ENCODE data around the gene SCARF2.

SCARF2 gene

DNA sequence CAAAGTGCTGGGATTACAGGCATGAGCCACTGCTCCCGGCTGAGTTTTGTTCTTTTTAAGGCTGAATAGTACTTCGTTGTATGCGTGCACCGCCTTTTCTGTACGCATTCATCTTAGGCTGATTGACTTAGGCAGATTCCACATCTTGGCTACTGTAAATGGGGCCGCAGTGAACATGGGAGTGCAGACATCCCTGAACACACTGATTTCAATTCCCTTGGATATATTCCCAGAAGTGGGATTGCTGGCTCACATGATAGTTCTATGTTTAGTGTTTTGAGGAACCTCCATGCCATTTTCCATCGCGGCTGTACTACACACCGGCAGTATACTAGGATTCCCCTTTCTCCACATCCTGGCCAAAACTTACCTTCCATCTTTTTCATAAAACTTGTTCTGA lies 54.1 kb downstream of the SCARF2 start:
- ChIA-PET CTCF (interaction anchor here (1.4 kb wide), 1 partner anchor 34 kb away, joined by 6 read pairs; no protein-coding TSS in a partner anchor), POLR2A (no interaction called here)
- Histone ChIP-seq H3K36me3 (ENCODE audit: control insufficient read depth in 2 of 2, insufficient read depth in 1 of 2, low read length in 2 of 2) (no peaks in the 10 kb centered on the region), H3K4me1 (ENCODE audit: control insufficient read depth, insufficient read depth, low read length) (no peaks in the 10 kb centered on the region), H3K9me3 (ENCODE audit: control insufficient read depth, insufficient read depth, low read depth, low read length) (no peaks in the 10 kb centered on the region), H3K27ac (ENCODE audit: extremely low read depth, low read depth, low read length) (no peak overlapping the region), H3K4me3 (ENCODE audit: low read depth, low read length) (no peak overlapping the region)
- TF ChIP-seq, protein P1, sequence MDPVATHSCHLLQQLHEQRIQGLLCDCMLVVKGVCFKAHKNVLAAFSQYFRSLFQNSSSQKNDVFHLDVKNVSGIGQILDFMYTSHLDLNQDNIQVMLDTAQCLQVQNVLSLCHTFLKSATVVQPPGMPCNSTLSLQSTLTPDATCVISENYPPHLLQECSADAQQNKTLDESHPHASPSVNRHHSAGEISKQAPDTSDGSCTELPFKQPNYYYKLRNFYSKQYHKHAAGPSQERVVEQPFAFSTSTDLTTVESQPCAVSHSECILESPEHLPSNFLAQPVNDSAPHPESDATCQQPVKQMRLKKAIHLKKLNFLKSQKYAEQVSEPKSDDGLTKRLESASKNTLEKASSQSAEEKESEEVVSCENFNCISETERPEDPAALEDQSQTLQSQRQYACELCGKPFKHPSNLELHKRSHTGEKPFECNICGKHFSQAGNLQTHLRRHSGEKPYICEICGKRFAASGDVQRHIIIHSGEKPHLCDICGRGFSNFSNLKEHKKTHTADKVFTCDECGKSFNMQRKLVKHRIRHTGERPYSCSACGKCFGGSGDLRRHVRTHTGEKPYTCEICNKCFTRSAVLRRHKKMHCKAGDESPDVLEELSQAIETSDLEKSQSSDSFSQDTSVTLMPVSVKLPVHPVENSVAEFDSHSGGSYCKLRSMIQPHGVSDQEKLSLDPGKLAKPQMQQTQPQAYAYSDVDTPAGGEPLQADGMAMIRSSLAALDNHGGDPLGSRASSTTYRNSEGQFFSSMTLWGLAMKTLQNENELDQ (tag by site-specific recombination; IDR thresholded peaks at IDR 0.05; ENCODE audit: low read depth): no peak
- TF ChIP-seq ZBTB48 (tag by site-specific recombination; IDR thresholded peaks at IDR 0.05) (no peak), ZNF391 (tag by site-specific recombination; IDR thresholded peaks at IDR 0.05; ENCODE audit: borderline replicate concordance, low read depth) (no peak), ZSCAN16 (tag by site-specific recombination; IDR thresholded peaks at IDR 0.05) (no peak), ZNF549 (tag by site-specific recombination; IDR thresholded peaks at IDR 0.05) (no peak), ZNF654 (tag by site-specific recombination; IDR thresholded peaks at IDR 0.05; ENCODE audit: low read depth) (no peak), ZNF174 (tag by site-specific recombination; IDR thresholded peaks at IDR 0.05) (no peak), ZNF302 (tag by site-specific recombination; IDR thresholded peaks at IDR 0.05; ENCODE audit: low read depth) (no peak), ZNF585B (tag by site-specific recombination; IDR thresholded peaks at IDR 0.05) (no peak)
- TF ChIP-seq, protein P2, sequence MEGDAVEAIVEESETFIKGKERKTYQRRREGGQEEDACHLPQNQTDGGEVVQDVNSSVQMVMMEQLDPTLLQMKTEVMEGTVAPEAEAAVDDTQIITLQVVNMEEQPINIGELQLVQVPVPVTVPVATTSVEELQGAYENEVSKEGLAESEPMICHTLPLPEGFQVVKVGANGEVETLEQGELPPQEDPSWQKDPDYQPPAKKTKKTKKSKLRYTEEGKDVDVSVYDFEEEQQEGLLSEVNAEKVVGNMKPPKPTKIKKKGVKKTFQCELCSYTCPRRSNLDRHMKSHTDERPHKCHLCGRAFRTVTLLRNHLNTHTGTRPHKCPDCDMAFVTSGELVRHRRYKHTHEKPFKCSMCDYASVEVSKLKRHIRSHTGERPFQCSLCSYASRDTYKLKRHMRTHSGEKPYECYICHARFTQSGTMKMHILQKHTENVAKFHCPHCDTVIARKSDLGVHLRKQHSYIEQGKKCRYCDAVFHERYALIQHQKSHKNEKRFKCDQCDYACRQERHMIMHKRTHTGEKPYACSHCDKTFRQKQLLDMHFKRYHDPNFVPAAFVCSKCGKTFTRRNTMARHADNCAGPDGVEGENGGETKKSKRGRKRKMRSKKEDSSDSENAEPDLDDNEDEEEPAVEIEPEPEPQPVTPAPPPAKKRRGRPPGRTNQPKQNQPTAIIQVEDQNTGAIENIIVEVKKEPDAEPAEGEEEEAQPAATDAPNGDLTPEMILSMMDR (tag by site-specific recombination; IDR thresholded peaks at IDR 0.05): no peak
- TF ChIP-seq, protein P3, sequence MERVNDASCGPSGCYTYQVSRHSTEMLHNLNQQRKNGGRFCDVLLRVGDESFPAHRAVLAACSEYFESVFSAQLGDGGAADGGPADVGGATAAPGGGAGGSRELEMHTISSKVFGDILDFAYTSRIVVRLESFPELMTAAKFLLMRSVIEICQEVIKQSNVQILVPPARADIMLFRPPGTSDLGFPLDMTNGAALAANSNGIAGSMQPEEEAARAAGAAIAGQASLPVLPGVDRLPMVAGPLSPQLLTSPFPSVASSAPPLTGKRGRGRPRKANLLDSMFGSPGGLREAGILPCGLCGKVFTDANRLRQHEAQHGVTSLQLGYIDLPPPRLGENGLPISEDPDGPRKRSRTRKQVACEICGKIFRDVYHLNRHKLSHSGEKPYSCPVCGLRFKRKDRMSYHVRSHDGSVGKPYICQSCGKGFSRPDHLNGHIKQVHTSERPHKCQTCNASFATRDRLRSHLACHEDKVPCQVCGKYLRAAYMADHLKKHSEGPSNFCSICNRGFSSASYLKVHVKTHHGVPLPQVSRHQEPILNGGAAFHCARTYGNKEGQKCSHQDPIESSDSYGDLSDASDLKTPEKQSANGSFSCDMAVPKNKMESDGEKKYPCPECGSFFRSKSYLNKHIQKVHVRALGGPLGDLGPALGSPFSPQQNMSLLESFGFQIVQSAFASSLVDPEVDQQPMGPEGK (tag by site-specific recombination; IDR thresholded peaks at IDR 0.05): no peak
- TF ChIP-seq, protein P4, sequence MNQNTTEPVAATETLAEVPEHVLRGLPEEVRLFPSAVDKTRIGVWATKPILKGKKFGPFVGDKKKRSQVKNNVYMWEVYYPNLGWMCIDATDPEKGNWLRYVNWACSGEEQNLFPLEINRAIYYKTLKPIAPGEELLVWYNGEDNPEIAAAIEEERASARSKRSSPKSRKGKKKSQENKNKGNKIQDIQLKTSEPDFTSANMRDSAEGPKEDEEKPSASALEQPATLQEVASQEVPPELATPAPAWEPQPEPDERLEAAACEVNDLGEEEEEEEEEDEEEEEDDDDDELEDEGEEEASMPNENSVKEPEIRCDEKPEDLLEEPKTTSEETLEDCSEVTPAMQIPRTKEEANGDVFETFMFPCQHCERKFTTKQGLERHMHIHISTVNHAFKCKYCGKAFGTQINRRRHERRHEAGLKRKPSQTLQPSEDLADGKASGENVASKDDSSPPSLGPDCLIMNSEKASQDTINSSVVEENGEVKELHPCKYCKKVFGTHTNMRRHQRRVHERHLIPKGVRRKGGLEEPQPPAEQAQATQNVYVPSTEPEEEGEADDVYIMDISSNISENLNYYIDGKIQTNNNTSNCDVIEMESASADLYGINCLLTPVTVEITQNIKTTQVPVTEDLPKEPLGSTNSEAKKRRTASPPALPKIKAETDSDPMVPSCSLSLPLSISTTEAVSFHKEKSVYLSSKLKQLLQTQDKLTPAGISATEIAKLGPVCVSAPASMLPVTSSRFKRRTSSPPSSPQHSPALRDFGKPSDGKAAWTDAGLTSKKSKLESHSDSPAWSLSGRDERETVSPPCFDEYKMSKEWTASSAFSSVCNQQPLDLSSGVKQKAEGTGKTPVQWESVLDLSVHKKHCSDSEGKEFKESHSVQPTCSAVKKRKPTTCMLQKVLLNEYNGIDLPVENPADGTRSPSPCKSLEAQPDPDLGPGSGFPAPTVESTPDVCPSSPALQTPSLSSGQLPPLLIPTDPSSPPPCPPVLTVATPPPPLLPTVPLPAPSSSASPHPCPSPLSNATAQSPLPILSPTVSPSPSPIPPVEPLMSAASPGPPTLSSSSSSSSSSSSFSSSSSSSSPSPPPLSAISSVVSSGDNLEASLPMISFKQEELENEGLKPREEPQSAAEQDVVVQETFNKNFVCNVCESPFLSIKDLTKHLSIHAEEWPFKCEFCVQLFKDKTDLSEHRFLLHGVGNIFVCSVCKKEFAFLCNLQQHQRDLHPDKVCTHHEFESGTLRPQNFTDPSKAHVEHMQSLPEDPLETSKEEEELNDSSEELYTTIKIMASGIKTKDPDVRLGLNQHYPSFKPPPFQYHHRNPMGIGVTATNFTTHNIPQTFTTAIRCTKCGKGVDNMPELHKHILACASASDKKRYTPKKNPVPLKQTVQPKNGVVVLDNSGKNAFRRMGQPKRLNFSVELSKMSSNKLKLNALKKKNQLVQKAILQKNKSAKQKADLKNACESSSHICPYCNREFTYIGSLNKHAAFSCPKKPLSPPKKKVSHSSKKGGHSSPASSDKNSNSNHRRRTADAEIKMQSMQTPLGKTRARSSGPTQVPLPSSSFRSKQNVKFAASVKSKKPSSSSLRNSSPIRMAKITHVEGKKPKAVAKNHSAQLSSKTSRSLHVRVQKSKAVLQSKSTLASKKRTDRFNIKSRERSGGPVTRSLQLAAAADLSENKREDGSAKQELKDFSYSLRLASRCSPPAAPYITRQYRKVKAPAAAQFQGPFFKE (tag by site-specific recombination; IDR thresholded peaks at IDR 0.05; ENCODE audit: borderline replicate concordance): no peak
- TF ChIP-seq, protein P5, sequence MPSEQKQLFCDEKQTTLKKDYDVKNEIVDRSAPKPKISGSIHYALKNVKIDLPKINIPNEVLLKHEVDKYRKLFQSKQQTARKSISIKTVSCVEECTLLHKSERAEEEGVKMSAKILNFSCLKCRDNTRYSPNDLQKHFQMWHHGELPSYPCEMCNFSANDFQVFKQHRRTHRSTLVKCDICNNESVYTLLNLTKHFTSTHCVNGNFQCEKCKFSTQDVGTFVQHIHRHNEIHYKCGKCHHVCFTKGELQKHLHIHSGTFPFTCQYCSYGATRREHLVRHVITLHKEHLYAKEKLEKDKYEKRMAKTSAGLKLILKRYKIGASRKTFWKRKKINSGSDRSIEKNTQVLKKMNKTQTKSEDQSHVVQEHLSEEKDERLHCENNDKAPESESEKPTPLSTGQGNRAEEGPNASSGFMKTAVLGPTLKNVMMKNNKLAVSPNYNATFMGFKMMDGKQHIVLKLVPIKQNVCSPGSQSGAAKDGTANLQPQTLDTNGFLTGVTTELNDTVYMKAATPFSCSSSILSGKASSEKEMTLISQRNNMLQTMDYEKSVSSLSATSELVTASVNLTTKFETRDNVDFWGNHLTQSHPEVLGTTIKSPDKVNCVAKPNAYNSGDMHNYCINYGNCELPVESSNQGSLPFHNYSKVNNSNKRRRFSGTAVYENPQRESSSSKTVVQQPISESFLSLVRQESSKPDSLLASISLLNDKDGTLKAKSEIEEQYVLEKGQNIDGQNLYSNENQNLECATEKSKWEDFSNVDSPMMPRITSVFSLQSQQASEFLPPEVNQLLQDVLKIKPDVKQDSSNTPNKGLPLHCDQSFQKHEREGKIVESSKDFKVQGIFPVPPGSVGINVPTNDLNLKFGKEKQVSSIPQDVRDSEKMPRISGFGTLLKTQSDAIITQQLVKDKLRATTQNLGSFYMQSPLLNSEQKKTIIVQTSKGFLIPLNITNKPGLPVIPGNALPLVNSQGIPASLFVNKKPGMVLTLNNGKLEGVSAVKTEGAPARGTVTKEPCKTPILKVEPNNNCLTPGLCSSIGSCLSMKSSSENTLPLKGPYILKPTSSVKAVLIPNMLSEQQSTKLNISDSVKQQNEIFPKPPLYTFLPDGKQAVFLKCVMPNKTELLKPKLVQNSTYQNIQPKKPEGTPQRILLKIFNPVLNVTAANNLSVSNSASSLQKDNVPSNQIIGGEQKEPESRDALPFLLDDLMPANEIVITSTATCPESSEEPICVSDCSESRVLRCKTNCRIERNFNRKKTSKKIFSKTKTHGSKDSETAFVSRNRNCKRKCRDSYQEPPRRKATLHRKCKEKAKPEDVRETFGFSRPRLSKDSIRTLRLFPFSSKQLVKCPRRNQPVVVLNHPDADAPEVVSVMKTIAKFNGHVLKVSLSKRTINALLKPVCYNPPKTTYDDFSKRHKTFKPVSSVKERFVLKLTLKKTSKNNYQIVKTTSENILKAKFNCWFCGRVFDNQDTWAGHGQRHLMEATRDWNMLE (tag by site-specific recombination; conservative IDR thresholded peaks at IDR 0.05; ENCODE audit: low read depth): no peak

All from HEK293 (cell line).